K562 (cell line): ENCODE results near the gene MAGED1. TPM values are rescaled to one million over a fixed set of nuclear protein-coding genes. Genes with fewer than 3 reads are reported as not detected.

Source experiments
- ATAC-seq: fragments of 200-7000 bp; cut with Tn5 transposase; 3 replicates; pipeline ENCODE4 v1.9.1; 2020; ENCODE audit warnings: moderate library complexity
- BruUV-seq: library from RNA; stranded (reverse); fragments of 400-500 nt; replicated peaks from 2 replicates; lab custom pipeline; 2021; lab: Mats Ljungman, UMichigan
- CTCF ChIA-PET: fragments of 300-600 bp; formaldehyde crosslinking; extraction: SDS; loops from one replicate; lab custom pipeline; 2021; ENCODE audit warnings: low intra/inter-chr PET ratio; lab: Yijun Ruan, JAX
- POLR2A ChIA-PET: fragments of 300-600, 350-650 bp; sonication (Branson Sonifier 250); formaldehyde crosslinking; extraction: SDS; loops from one replicate; lab custom pipeline; 2021; ENCODE audit warnings: antibody characterized with exemption, inconsistent platforms; lab: Yijun Ruan, JAX
- DNase-seq, 4 experiments: peaks; one replicate each; pipeline versions ENCODE4 v3.0.0 to v3.0.0-alpha.2; 2011 to 2018; ENCODE audit warnings: low spot score in 3 of 4, mixed read lengths in 3 of 4; ENCODE audit errors: extremely low read depth in 1 of 4
- FAIRE-seq: peaks from 2 replicates; lab custom pipeline; 2011; peaks lifted over from hg19 to GRCh38; lab: Jason Lieb, UNC
- H2AFZ ChIP-seq: 2 replicates; pipeline ENCODE4 v1.6.0; 2011; ENCODE audit warnings: low read depth, low read length, control low read depth, inconsistent platforms
- H3K27ac ChIP-seq: fragments of 200-600 bp; 3 replicates; pipeline ENCODE4 v1.8.0; 2011; ENCODE audit warnings: low read depth, mild to moderate bottlenecking, control low read depth, inconsistent platforms, low read length, moderate library complexity, mixed read lengths; ENCODE audit errors: extremely low read depth
- H3K27me3 ChIP-seq, 2 experiments: fragments of 300-600 bp in 1 of 2; 2 replicates in 1 of 2; 3 replicates in 1 of 2; pipeline versions ENCODE4 v1.6.0 to v1.8.0; 2011; ENCODE audit warnings: inconsistent platforms in 2 of 2, low read length in 2 of 2, mild to moderate bottlenecking in 1 of 2, mixed read lengths in 1 of 2, moderate library complexity in 1 of 2; ENCODE audit not compliant: control insufficient read depth in 2 of 2, insufficient read depth in 2 of 2
- H3K36me3 ChIP-seq: fragments of 300-600 bp; 3 replicates; pipeline ENCODE4 v1.8.0; 2011; ENCODE audit warnings: mild to moderate bottlenecking, low read length, inconsistent platforms; ENCODE audit not compliant: control insufficient read depth, insufficient read depth
- H3K4me1 ChIP-seq, 2 experiments: fragments of 200-600 bp in 1 of 2; replicated peaks in 1 of 2; 2 replicates in 1 of 2; 3 replicates in 1 of 2; pipeline versions ENCODE4 v1.5.1 to v1.8.0; 2011; ENCODE audit warnings: inconsistent platforms in 2 of 2, low read length in 2 of 2, mild to moderate bottlenecking in 1 of 2, mixed read lengths in 1 of 2, moderate library complexity in 1 of 2; ENCODE audit not compliant: control insufficient read depth in 2 of 2, insufficient read depth in 2 of 2
- H3K4me2 ChIP-seq: 2 replicates; pipeline ENCODE4 v1.6.1; 2011; ENCODE audit warnings: low read length, control low read depth, inconsistent platforms, mixed read lengths; ENCODE audit not compliant: insufficient read depth
- H3K4me3 ChIP-seq: fragments of 200-600 bp; sonication (generic), shearing (Covaris generic); 2 replicates; pipeline ENCODE4 v1.5.1; 2016; ENCODE audit warnings: control low read depth, inconsistent platforms
- H3K79me2 ChIP-seq: fragments of 200-600 bp; 3 replicates; pipeline ENCODE4 v1.8.0; 2011; ENCODE audit warnings: low read length, inconsistent platforms; ENCODE audit not compliant: control insufficient read depth, insufficient read depth
- H3K9ac ChIP-seq, 2 experiments: 2 replicates each; pipeline versions ENCODE4 v1.6.0 to v1.6.1; 2011; ENCODE audit warnings: low read depth in 2 of 2, low read length in 2 of 2, control low read depth in 1 of 2, inconsistent platforms in 1 of 2, mild to moderate bottlenecking in 1 of 2, mixed read lengths in 1 of 2; ENCODE audit not compliant: insufficient read depth in 1 of 2
- H3K9me1 ChIP-seq: one replicate; pipeline ENCODE4 v1.6.0; 2011; ENCODE audit warnings: inconsistent platforms, mild to moderate bottlenecking, low read length, moderate library complexity; ENCODE audit not compliant: control insufficient read depth, insufficient read depth
- H3K9me3 ChIP-seq: replicated peaks from 2 replicates; pipeline ENCODE4 v1.5.1; 2011; ENCODE audit warnings: low read depth, low read length, inconsistent platforms; ENCODE audit not compliant: control insufficient read depth, insufficient read depth
- H4K20me1 ChIP-seq: replicated peaks from 2 replicates; pipeline ENCODE4 v1.6.1; 2011; ENCODE audit warnings: low read length, inconsistent platforms, mixed read lengths; ENCODE audit not compliant: control insufficient read depth, insufficient read depth
- CAMTA2 ChIP-seq: fragments of 250-450 bp; sonication (Bioruptor Pico); conservative IDR thresholded peaks from 2 replicates; pipeline ENCODE4 v1.5.1; 2022
- HDAC6 ChIP-seq: IDR thresholded peaks from 2 replicates; pipeline ENCODE4 v1.6.1; 2012; ENCODE audit warnings: low read depth, mild to moderate bottlenecking, control low read depth, inconsistent platforms, low read length, moderate library complexity
- POLR2A ChIP-seq: fragments of 450-650 bp; conservative IDR thresholded peaks from 2 replicates; pipeline ENCODE4 v1.6.1; 2016
- POLR2B ChIP-seq: fragments of 450-650 bp; IDR thresholded peaks from 2 replicates; pipeline ENCODE4 v1.6.1; 2018; ENCODE audit warnings: low read depth; ENCODE audit not compliant: partially characterized antibody
- POLR3A ChIP-seq: IDR thresholded peaks from 2 replicates; pipeline ENCODE4 v1.6.1; 2011; ENCODE audit warnings: borderline replicate concordance, mild to moderate bottlenecking, moderate library complexity; ENCODE audit not compliant: insufficient read length, insufficient read depth; ENCODE audit errors: extremely low read depth
- ZBTB17 ChIP-seq: fragments of 450-650 bp; formaldehyde crosslinking; IDR thresholded peaks from 2 replicates; pipeline ENCODE4 v1.4.0; 2020; ENCODE audit warnings: mild to moderate bottlenecking
- ZNF644 ChIP-seq: fragments of 200-800 bp; sonication (Bioruptor generic); IDR thresholded peaks from 2 replicates; pipeline ENCODE4 v1.6.1; 2016; ENCODE audit warnings: low read depth, missing genetic modification characterization, missing compliant biosample characterization
- ZNF717 ChIP-seq: fragments of 250-450 bp; sonication (Bioruptor Pico); IDR thresholded peaks from 2 replicates; pipeline ENCODE4 v1.5.0; 2021
- WGBS: fragments of 100-300 bp; shearing (Covaris generic); methylation state at CpG from one replicate; pipeline ENCODE4 v1.1.6; 2016; ENCODE audit warnings: low coverage, mixed read lengths; ENCODE audit not compliant: insufficient coverage; ENCODE audit errors: missing lambda C conversion rate; 5-methylcytosine and 5-hydroxymethylcytosine counted together
- in situ Hi-C: fragments of 300-500 bp; cut with MboI; formaldehyde crosslinking; loops from 4 replicates; pipeline ENCODE4 v1.15.0; 2018; ENCODE audit warnings: inconsistent platforms, mixed read lengths
- intact Hi-C: fragments of 100-400 bp; cut with micrococcal nuclease; formaldehyde crosslinking; loops from 2 replicates; pipeline ENCODE4 v1.14.2; 2022
- polyA plus RNA-seq, 8 experiments: library from polyadenylated mRNA; depleted of rRNA in 4 of 8; stranded (reverse) in 5 of 8; unstranded in 3 of 8; fragments of >200 nt; fragmentation: Nextera tagmentation in 2 of 8; fragmentation: Illumina TruSeq in 1 of 8; extraction: Ambion mirVana in 2 of 8; extraction: Trizol in 1 of 8; gene quantifications; 2 replicates each; pipeline versions ENCODE4 v1.2.1 to v1.2.3, GENCODE V29; 2011 to 2014; ENCODE audit warnings: inconsistent platforms in 1 of 8, missing spikeins in 1 of 8
- total RNA-seq, 7 experiments: library from RNA; depleted of rRNA in 6 of 7; stranded (reverse); fragments of >200 nt in 6 of 7; fragmentation: Illumina TruSeq in 2 of 7; extraction: Trizol in 2 of 7; gene quantifications; 2 replicates each; pipeline versions ENCODE4 v1.2.1 to v1.2.3, GENCODE V29; 2011 to 2021; ENCODE audit warnings: low replicate concordance in 1 of 7
- TF ChIP-seq, protein P1 (sequence below), 2 experiments: fragments of 450-650 bp in 1 of 2; IDR thresholded peaks; 2 replicates each; pipeline ENCODE4 v1.6.1; 2011 to 2017; ENCODE audit warnings: low read depth in 2 of 2, antibody characterized with exemption in 1 of 2, borderline replicate concordance in 1 of 2, low read length in 1 of 2, mild to moderate bottlenecking in 1 of 2, mixed read lengths in 1 of 2; ENCODE audit not compliant: control insufficient read depth in 1 of 2

Gene MAGED1
- total and polyA plus RNA-seq, 9 of the 15 experiments (the other 6 are each of a cell fraction or from before 2014, with no cell fraction given), result 5.7 to 41.2 (median 12.7) TPM

DNA sequence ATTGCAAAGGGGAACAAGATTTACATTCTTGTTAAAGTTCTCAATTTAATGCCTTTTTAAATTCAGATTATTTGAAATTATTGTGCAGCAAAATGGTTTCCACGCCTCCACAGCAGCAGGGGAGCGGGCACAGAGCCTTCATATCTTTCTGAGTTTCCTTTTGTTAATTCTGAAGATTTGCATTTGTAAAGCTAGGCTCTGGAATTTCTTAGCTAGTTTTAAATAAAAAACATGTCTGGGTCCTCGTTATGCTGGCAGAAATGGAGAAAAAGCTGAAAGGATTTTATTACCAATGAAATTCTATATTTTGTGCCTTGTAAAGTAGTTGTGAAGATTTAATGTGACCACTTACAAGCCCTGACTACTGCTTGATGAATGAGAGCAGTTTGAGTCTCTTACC lies 40.8 kb upstream of the MAGED1 start:
- H3K27me3 ChIP-seq, result no peaks in the 10 kb centered on the region
- H3K36me3 ChIP-seq, result no peaks in the 10 kb centered on the region
- H3K9ac ChIP-seq, result no peak overlapping the region
- TF ChIP-seq, protein P1, sequence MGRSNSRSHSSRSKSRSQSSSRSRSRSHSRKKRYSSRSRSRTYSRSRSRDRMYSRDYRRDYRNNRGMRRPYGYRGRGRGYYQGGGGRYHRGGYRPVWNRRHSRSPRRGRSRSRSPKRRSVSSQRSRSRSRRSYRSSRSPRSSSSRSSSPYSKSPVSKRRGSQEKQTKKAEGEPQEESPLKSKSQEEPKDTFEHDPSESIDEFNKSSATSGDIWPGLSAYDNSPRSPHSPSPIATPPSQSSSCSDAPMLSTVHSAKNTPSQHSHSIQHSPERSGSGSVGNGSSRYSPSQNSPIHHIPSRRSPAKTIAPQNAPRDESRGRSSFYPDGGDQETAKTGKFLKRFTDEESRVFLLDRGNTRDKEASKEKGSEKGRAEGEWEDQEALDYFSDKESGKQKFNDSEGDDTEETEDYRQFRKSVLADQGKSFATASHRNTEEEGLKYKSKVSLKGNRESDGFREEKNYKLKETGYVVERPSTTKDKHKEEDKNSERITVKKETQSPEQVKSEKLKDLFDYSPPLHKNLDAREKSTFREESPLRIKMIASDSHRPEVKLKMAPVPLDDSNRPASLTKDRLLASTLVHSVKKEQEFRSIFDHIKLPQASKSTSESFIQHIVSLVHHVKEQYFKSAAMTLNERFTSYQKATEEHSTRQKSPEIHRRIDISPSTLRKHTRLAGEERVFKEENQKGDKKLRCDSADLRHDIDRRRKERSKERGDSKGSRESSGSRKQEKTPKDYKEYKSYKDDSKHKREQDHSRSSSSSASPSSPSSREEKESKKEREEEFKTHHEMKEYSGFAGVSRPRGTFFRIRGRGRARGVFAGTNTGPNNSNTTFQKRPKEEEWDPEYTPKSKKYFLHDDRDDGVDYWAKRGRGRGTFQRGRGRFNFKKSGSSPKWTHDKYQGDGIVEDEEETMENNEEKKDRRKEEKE (IDR thresholded peaks at IDR 0.05; ENCODE audit: borderline replicate concordance in 1 of 2, control insufficient read depth in 1 of 2, low read depth in 2 of 2, low read length in 1 of 2), result no peak
- TF ChIP-seq POLR2B (no peak), ZNF717 (CRISPR knock-in tag) (no peak), ZNF644 (tag) (no peak), ZBTB17 (CRISPR knock-in tag) (no peak), HDAC6 (no peak), CAMTA2 (CRISPR knock-in tag) (no peak), POLR3A (no peak), POLR2A (no peak)
- TF ChIP-seq, all 486 proteins: peak for 0
- ChIA-PET POLR2A (no interaction called here), CTCF (no interaction called here)
- H3K4me2 ChIP-seq, result no peak overlapping the region
- in situ Hi-C loops (no loop called here), intact Hi-C loops (no loop called here)
- H3K27ac ChIP-seq, result no peak overlapping the region
- H3K9me3 ChIP-seq, result no peaks in the 10 kb centered on the region
- no peaks in the 10 kb centered on the region for H3K9me1 ChIP-seq
- DNase-seq (no peak), ATAC-seq (no peak), FAIRE-seq (no peak)
- no TSS peak for BruUV-seq
- no peaks in the 10 kb centered on the region for H3K79me2 ChIP-seq
- no peaks in the 10 kb centered on the region for H4K20me1 ChIP-seq
- no peak overlapping the region for H2AFZ ChIP-seq
- no peak overlapping the region for H3K4me3 ChIP-seq
- no peaks in the 10 kb centered on the region; a peak in 1 of 5 replicates for H3K4me1 ChIP-seq
- WGBS, result 31% methylated on average over 3 of the region's 3 CpGs
